ENCODE results near the gene PLCL1.

The PLCL1 gene

GRCh38 chr2:197930570-197931278 lies 126.3 kb downstream of the PLCL1 start:
- Histone ChIP-seq H3K9me3 (replicated peaks; ENCODE audit: low read length) (no peaks in the 10 kb centered on the region), H3K4me1 (ENCODE audit: control insufficient read depth, insufficient read depth, low read length) (peaks cover 11% of the 10 kb centered on the region), H3K4me2 (ENCODE audit: low read length) (no peak overlapping the region), H3K9ac (ENCODE audit: low read depth, low read length) (no peak overlapping the region), H3K36me3 (ENCODE audit: insufficient read depth, low read length) (no peaks in the 10 kb centered on the region), H3K4me3 (ENCODE audit: low read length) (no peak overlapping the region), H3K27me3 (ENCODE audit: control insufficient read depth, insufficient read depth, low read length) (no peaks in the 10 kb centered on the region)

GRCh38 chr2:197931661-197932312 lies 127.4 kb downstream of the PLCL1 start:
- H3K9me3 ChIP-seq (replicated peaks; ENCODE audit: low read length) = no peaks in the 10 kb centered on the region
- no peak overlapping the region for H3K4me2 ChIP-seq (ENCODE audit: low read length)
- no peaks in the 10 kb centered on the region for H3K36me3 ChIP-seq (ENCODE audit: insufficient read depth, low read length)
- no peaks in the 10 kb centered on the region for H3K27me3 ChIP-seq (ENCODE audit: control insufficient read depth, insufficient read depth, low read length)
- no peak overlapping the region for H3K9ac ChIP-seq (ENCODE audit: low read depth, low read length)
- peaks cover 11% of the 10 kb centered on the region for H3K4me1 ChIP-seq (ENCODE audit: control insufficient read depth, insufficient read depth, low read length)
- no peak overlapping the region for H3K4me3 ChIP-seq (ENCODE audit: low read length)

GRCh38 chr2:197932374-197932773 lies 128.0 kb downstream of the PLCL1 start:
- H3K9me3 ChIP-seq (replicated peaks; ENCODE audit: low read length) = no peaks in the 10 kb centered on the region
- H3K27me3 ChIP-seq (ENCODE audit: control insufficient read depth, insufficient read depth, low read length) = no peaks in the 10 kb centered on the region
- no peak overlapping the region for H3K4me2 ChIP-seq (ENCODE audit: low read length)
- peaks cover 11% of the 10 kb centered on the region for H3K4me1 ChIP-seq (ENCODE audit: control insufficient read depth, insufficient read depth, low read length)
- no peak overlapping the region for H3K9ac ChIP-seq (ENCODE audit: low read depth, low read length)
- no peaks in the 10 kb centered on the region for H3K36me3 ChIP-seq (ENCODE audit: insufficient read depth, low read length)
- H3K4me3 ChIP-seq (ENCODE audit: low read length) = no peak overlapping the region

- no peaks in the 10 kb centered on the region for H3K36me3 ChIP-seq (ENCODE audit: insufficient read depth, low read length)
- H3K4me2 ChIP-seq (ENCODE audit: low read length) = no peak overlapping the region
- no peak overlapping the region for H3K9ac ChIP-seq (ENCODE audit: low read depth, low read length)
- no peak overlapping the region for H3K4me3 ChIP-seq (ENCODE audit: low read length)
- H3K9me3 ChIP-seq (replicated peaks; ENCODE audit: low read length) = no peaks in the 10 kb centered on the region
- no peaks in the 10 kb centered on the region for H3K27me3 ChIP-seq (ENCODE audit: control insufficient read depth, insufficient read depth, low read length)
- no peaks in the 10 kb centered on the region for H3K4me1 ChIP-seq (ENCODE audit: control insufficient read depth, insufficient read depth, low read length)
Observed at GRCh38 chr2:197934261-197934933, 130.0 kb downstream of the PLCL1 start.

GRCh38 chr2:197934934-197935289 lies 130.5 kb downstream of the PLCL1 start:
- Histone ChIP-seq H3K27me3 (ENCODE audit: control insufficient read depth, insufficient read depth, low read length) (no peaks in the 10 kb centered on the region), H3K9me3 (replicated peaks; ENCODE audit: low read length) (no peaks in the 10 kb centered on the region), H3K4me3 (ENCODE audit: low read length) (no peak overlapping the region), H3K36me3 (ENCODE audit: insufficient read depth, low read length) (no peaks in the 10 kb centered on the region), H3K4me1 (ENCODE audit: control insufficient read depth, insufficient read depth, low read length) (no peaks in the 10 kb centered on the region), H3K4me2 (ENCODE audit: low read length) (no peak overlapping the region), H3K9ac (ENCODE audit: low read depth, low read length) (no peak overlapping the region)

GRCh38 chr2:197937814-197938213 lies 133.4 kb downstream of the PLCL1 start:
- Histone ChIP-seq H3K4me1 (ENCODE audit: control insufficient read depth, insufficient read depth, low read length) (no peaks in the 10 kb centered on the region), H3K9me3 (replicated peaks; ENCODE audit: low read length) (no peaks in the 10 kb centered on the region), H3K4me2 (ENCODE audit: low read length) (no peak overlapping the region), H3K36me3 (ENCODE audit: insufficient read depth, low read length) (no peaks in the 10 kb centered on the region), H3K27me3 (ENCODE audit: control insufficient read depth, insufficient read depth, low read length) (no peaks in the 10 kb centered on the region), H3K9ac (ENCODE audit: low read depth, low read length) (no peak overlapping the region), H3K4me3 (ENCODE audit: low read length) (no peak overlapping the region)

- Histone ChIP-seq H3K4me3 (ENCODE audit: low read length) (no peak overlapping the region), H3K36me3 (ENCODE audit: insufficient read depth, low read length) (no peaks in the 10 kb centered on the region), H3K4me1 (ENCODE audit: control insufficient read depth, insufficient read depth, low read length) (no peaks in the 10 kb centered on the region), H3K27me3 (ENCODE audit: control insufficient read depth, insufficient read depth, low read length) (no peaks in the 10 kb centered on the region), H3K9me3 (replicated peaks; ENCODE audit: low read length) (no peaks in the 10 kb centered on the region), H3K4me2 (ENCODE audit: low read length) (no peak overlapping the region), H3K9ac (ENCODE audit: low read depth, low read length) (no peak overlapping the region)
Observed at GRCh38 chr2:197938555-197938954, 134.2 kb downstream of the PLCL1 start.

GRCh38 chr2:197939787-197940186 lies 135.4 kb downstream of the PLCL1 start:
- Histone ChIP-seq H3K9me3 (replicated peaks; ENCODE audit: low read length) (no peaks in the 10 kb centered on the region), H3K4me3 (ENCODE audit: low read length) (no peak overlapping the region), H3K4me1 (ENCODE audit: control insufficient read depth, insufficient read depth, low read length) (no peaks in the 10 kb centered on the region), H3K27me3 (ENCODE audit: control insufficient read depth, insufficient read depth, low read length) (no peaks in the 10 kb centered on the region), H3K9ac (ENCODE audit: low read depth, low read length) (no peak overlapping the region), H3K4me2 (ENCODE audit: low read length) (no peak overlapping the region), H3K36me3 (ENCODE audit: insufficient read depth, low read length) (no peaks in the 10 kb centered on the region)

- no peaks in the 10 kb centered on the region for H3K9me3 ChIP-seq (replicated peaks; ENCODE audit: low read length)
- H3K4me1 ChIP-seq (ENCODE audit: control insufficient read depth, insufficient read depth, low read length) = no peaks in the 10 kb centered on the region
- H3K4me3 ChIP-seq (ENCODE audit: low read length) = no peak overlapping the region
- no peaks in the 10 kb centered on the region for H3K27me3 ChIP-seq (ENCODE audit: control insufficient read depth, insufficient read depth, low read length)
- no peaks in the 10 kb centered on the region for H3K36me3 ChIP-seq (ENCODE audit: insufficient read depth, low read length)
- no peak overlapping the region for H3K9ac ChIP-seq (ENCODE audit: low read depth, low read length)
- H3K4me2 ChIP-seq (ENCODE audit: low read length) = no peak overlapping the region
Observed at GRCh38 chr2:197940382-197940781, 136.0 kb downstream of the PLCL1 start.

- Histone ChIP-seq H3K9me3 (replicated peaks; ENCODE audit: low read length) (no peaks in the 10 kb centered on the region), H3K27me3 (ENCODE audit: control insufficient read depth, insufficient read depth, low read length) (no peaks in the 10 kb centered on the region), H3K9ac (ENCODE audit: low read depth, low read length) (no peak overlapping the region), H3K4me1 (ENCODE audit: control insufficient read depth, insufficient read depth, low read length) (no peaks in the 10 kb centered on the region), H3K36me3 (ENCODE audit: insufficient read depth, low read length) (no peaks in the 10 kb centered on the region), H3K4me3 (ENCODE audit: low read length) (no peak overlapping the region), H3K4me2 (ENCODE audit: low read length) (no peak overlapping the region)
Observed at GRCh38 chr2:197941715-197942114, 137.3 kb downstream of the PLCL1 start.

GRCh38 chr2:197943731-197944130 lies 139.3 kb downstream of the PLCL1 start:
- Histone ChIP-seq H3K27me3 (ENCODE audit: control insufficient read depth, insufficient read depth, low read length) (no peaks in the 10 kb centered on the region), H3K36me3 (ENCODE audit: insufficient read depth, low read length) (no peaks in the 10 kb centered on the region), H3K4me3 (ENCODE audit: low read length) (no peak overlapping the region), H3K9me3 (replicated peaks; ENCODE audit: low read length) (no peaks in the 10 kb centered on the region), H3K9ac (ENCODE audit: low read depth, low read length) (no peak overlapping the region), H3K4me1 (ENCODE audit: control insufficient read depth, insufficient read depth, low read length) (no peaks in the 10 kb centered on the region), H3K4me2 (ENCODE audit: low read length) (no peak overlapping the region)

Data from skeletal muscle satellite cell (primary cell).